Prostate gland (tissue), 2 donors: ENCODE results near the gene IL1RN. TPM values are rescaled to one million over a fixed set of nuclear protein-coding genes. Genes with fewer than 3 reads are reported as not detected.

Experiments used
- DNase-seq: peaks from one replicate; pipeline ENCODE4 v3.0.0-alpha.2; 2019; ENCODE audit warnings: low spot score
- H3K27ac ChIP-seq, 2 donors: fragments of 200-600 bp; sonication (generic); 2 replicates each; pipeline ENCODE4 v1.5.1; 2017 to 2019
- H3K27me3 ChIP-seq: fragments of 200-600 bp; sonication (generic); replicated peaks from 2 replicates; pipeline ENCODE4 v1.5.1; 2019; ENCODE audit not compliant: insufficient read depth
- H3K36me3 ChIP-seq, 2 donors: fragments of 200-600 bp; sonication (generic); 1 replicate in 1 of 2; 2 replicates in 1 of 2; pipeline versions ENCODE4 v1.5.1 to v1.8.1; 2017 to 2019
- H3K4me1 ChIP-seq: fragments of 200-600 bp; sonication (generic); replicated peaks from 2 replicates; pipeline ENCODE4 v1.5.1; 2019
- H3K4me3 ChIP-seq, 2 donors: fragments of 200-600 bp; sonication (generic); 2 replicates each; pipeline ENCODE4 v1.5.1; 2017 to 2019
- H3K9me3 ChIP-seq: fragments of 200-600 bp; sonication (generic); 2 replicates; pipeline ENCODE4 v1.5.1; 2017
- POLR2A ChIP-seq: fragments of 450-650 bp; IDR thresholded peaks from one replicate; pipeline ENCODE4 v1.6.1; 2016; ENCODE audit warnings: antibody characterized with exemption, mild to moderate bottlenecking
- POLR2AphosphoS5 ChIP-seq: sonication (generic); formaldehyde crosslinking; IDR thresholded peaks from one replicate; pipeline ENCODE4 v1.6.1; 2017; ENCODE audit warnings: antibody characterized with exemption
- WGBS: methylation state at CpG from one replicate; pipeline ENCODE4 v1.1.5; 2018; 5-methylcytosine and 5-hydroxymethylcytosine counted together
- intact Hi-C: fragments of 100-400 bp; cut with DNase I; formaldehyde crosslinking; loops from one replicate; pipeline ENCODE4 v1.14.2; 2022
- total RNA-seq, 2 donors: library from RNA; depleted of rRNA; stranded (reverse); fragments of >200 nt; gene quantifications; one replicate each; pipeline ENCODE4 v1.1.0, GENCODE V29; 2016
- TF ChIP-seq, protein P1 (sequence below), 4 experiments: fragments of 200-600 bp in 2 of 4; fragments of 450-650 bp in 2 of 4; sonication (generic) in 2 of 4; IDR thresholded peaks; 1 replicate in 3 of 4; 2 replicates in 1 of 4; pipeline ENCODE4 v1.5.1; 2016 to 2019; ENCODE audit warnings: antibody characterized with exemption in 4 of 4, mild to moderate bottlenecking in 2 of 4, moderate library complexity in 2 of 4

Gene IL1RN
- total RNA-seq, 2 donors from 2014 or later = 3.7 to 4.4 TPM

DNA sequence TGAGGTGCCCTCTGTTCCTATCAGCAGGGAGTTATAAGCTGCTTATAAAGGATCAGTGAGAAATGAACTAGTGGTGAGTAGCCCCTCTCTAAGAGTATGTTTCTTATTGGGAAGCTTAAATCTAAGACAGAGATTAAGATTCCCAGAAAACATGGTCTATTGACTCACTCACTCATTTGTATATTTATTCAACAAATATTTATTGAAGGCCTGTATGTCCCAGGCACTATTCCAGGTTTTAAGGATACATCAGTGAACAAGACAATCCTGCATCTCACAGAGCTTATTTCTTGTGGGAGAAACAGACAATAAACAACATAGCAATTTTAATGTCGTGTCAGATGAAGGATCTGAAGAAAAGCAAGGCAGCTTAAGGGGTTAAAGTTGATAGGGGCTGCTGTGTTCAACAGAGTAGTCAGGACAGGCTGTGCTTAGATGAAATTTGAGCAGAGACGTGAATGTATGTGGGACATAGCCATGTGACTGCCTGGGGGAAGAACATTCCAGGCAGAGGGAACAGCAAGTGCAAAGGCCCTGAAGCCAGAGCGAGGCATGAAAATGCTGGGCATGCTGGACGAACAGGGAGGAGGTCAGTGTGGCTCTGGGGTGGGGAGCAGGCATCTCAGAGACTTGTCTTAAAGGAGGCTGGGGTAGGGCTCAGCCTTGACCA lies 31.6 kb downstream of the IL1RN start:
- TF ChIP-seq, protein P1, sequence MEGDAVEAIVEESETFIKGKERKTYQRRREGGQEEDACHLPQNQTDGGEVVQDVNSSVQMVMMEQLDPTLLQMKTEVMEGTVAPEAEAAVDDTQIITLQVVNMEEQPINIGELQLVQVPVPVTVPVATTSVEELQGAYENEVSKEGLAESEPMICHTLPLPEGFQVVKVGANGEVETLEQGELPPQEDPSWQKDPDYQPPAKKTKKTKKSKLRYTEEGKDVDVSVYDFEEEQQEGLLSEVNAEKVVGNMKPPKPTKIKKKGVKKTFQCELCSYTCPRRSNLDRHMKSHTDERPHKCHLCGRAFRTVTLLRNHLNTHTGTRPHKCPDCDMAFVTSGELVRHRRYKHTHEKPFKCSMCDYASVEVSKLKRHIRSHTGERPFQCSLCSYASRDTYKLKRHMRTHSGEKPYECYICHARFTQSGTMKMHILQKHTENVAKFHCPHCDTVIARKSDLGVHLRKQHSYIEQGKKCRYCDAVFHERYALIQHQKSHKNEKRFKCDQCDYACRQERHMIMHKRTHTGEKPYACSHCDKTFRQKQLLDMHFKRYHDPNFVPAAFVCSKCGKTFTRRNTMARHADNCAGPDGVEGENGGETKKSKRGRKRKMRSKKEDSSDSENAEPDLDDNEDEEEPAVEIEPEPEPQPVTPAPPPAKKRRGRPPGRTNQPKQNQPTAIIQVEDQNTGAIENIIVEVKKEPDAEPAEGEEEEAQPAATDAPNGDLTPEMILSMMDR (IDR thresholded peaks at IDR 0.05) = no peak
- TF ChIP-seq POLR2AphosphoS5 (peak; percentile 57), POLR2A (no peak)
- peak overlapping the region; percentile 89 to 95 for H3K27ac ChIP-seq
- intact Hi-C loops = no loop called here
- peaks cover 5% of the 10 kb centered on the region for H3K4me1 ChIP-seq
- WGBS = 53% methylated on average over 4 of the region's 4 CpGs
- DNase-seq = peak; percentile 44
- H3K27me3 ChIP-seq = no peaks in the 10 kb centered on the region
- H3K36me3 ChIP-seq = no peaks in the 10 kb centered on the region
- H3K9me3 ChIP-seq = no peaks in the 10 kb centered on the region
- peak overlapping the region in 1 of 2 donors; percentile 72 for H3K4me3 ChIP-seq

GRCh38 chr2:113160248-113160647 lies 32.9 kb downstream of the IL1RN start:
- H3K9me3 ChIP-seq = no peaks in the 10 kb centered on the region
- WGBS = 96% methylated on average over 1 of the region's 1 CpG
- H3K36me3 ChIP-seq = no peaks in the 10 kb centered on the region
- TF ChIP-seq POLR2A (no peak), POLR2AphosphoS5 (no peak)
- TF ChIP-seq, protein P1 (IDR thresholded peaks at IDR 0.05) = no peak
- DNase-seq = no peak
- intact Hi-C loops = no loop called here
- peaks cover 5% of the 10 kb centered on the region for H3K4me1 ChIP-seq
- H3K27ac ChIP-seq = peak overlapping the region in 1 of 2 donors; percentile 95
- H3K27me3 ChIP-seq = no peaks in the 10 kb centered on the region
- H3K4me3 ChIP-seq = no peak overlapping the region

DNA sequence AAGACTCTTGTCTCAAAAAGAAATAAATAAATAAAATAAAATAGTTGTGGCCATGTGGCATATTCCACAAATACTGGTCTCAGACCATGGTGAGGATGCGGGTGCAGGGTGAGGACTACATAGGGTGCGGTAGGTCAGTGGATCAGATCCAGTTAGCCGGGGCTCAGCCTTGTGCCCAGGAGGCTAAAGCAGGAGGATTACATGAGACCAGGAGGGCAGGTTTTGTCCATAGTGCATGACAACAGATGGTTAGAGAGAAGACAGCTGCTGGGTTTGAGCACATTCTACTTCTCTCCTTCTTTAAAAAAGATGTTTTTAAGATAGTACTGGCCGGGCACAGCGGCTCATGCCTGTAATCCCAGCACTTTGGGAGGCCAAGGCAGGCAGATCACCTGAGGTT lies 33.6 kb downstream of the IL1RN start:
- WGBS = 82% methylated on average over 5 of the region's 5 CpGs
- no peak for DNase-seq

GRCh38 chr2:113162173-113162572 lies 34.8 kb downstream of the IL1RN start:
- peaks cover 5% of the 10 kb centered on the region for H3K4me1 ChIP-seq
- no peak overlapping the region for H3K4me3 ChIP-seq
- no peaks in the 10 kb centered on the region for H3K36me3 ChIP-seq
- DNase-seq = no peak
- TF ChIP-seq POLR2AphosphoS5 (no peak), POLR2A (no peak)
- TF ChIP-seq, protein P1 (IDR thresholded peaks at IDR 0.05) = no peak
- H3K9me3 ChIP-seq = no peaks in the 10 kb centered on the region
- WGBS = 85% methylated on average over 10 of the region's 10 CpGs
- H3K27me3 ChIP-seq = no peaks in the 10 kb centered on the region
- no peak overlapping the region for H3K27ac ChIP-seq
- intact Hi-C loops = no loop called here

More for the DNA sequence above, 33.6 kb downstream of the IL1RN start:
- TF ChIP-seq POLR2AphosphoS5 (no peak), POLR2A (no peak)
- TF ChIP-seq, protein P1 (IDR thresholded peaks at IDR 0.05) = no peak
- no peaks in the 10 kb centered on the region for H3K27me3 ChIP-seq
- H3K9me3 ChIP-seq = no peaks in the 10 kb centered on the region
- intact Hi-C loops = no loop called here
- peaks cover 5% of the 10 kb centered on the region for H3K4me1 ChIP-seq
- no peaks in the 10 kb centered on the region for H3K36me3 ChIP-seq
- peak overlapping the region in 1 of 2 donors; percentile 95 for H3K27ac ChIP-seq
- no peak overlapping the region for H3K4me3 ChIP-seq

DNA sequence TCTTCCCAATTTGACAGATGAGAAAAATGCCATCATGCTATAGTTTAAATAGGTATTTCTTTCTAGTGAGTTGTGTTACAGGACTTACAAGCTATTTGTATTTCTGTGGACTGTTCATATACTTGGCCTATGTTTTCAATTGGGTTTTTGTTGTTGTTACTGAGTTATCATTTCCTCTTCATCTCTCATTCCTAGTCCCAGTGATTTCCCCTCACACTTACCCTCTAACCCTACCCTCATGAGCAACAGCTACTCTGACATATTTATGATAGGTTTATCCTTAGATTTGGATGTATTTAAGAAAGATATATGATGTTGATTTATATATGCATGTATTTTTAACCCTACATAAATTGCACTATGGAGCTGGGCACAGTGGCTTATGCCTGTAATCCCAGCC lies 35.5 kb downstream of the IL1RN start:
- no peaks in the 10 kb centered on the region for H3K9me3 ChIP-seq
- intact Hi-C loops = no loop called here
- H3K4me3 ChIP-seq = no peak overlapping the region
- TF ChIP-seq POLR2A (no peak), POLR2AphosphoS5 (no peak)
- TF ChIP-seq, protein P1 (IDR thresholded peaks at IDR 0.05) = no peak
- H3K36me3 ChIP-seq = no peaks in the 10 kb centered on the region
- no peak for DNase-seq
- H3K4me1 ChIP-seq = peaks cover 5% of the 10 kb centered on the region
- no peak overlapping the region for H3K27ac ChIP-seq
- no peaks in the 10 kb centered on the region for H3K27me3 ChIP-seq
